Liver (tissue), 9 donors: Measurements from ENCODE around the gene BRD3OS. TPM values are rescaled to one million over a fixed set of nuclear protein-coding genes. Genes with fewer than 3 reads are reported as not detected.

Source experiments
- DNase-seq: peaks from one replicate; pipeline ENCODE4 v3.0.0-alpha.2; 2017; ENCODE audit warnings: low spot score
- H3K27ac ChIP-seq, 2 donors: one replicate each; pipeline ENCODE4 v1.7.0; 2013; ENCODE audit warnings: inconsistent platforms in 2 of 2, low read length in 2 of 2, control low read depth in 1 of 2, low read depth in 1 of 2, mild to moderate bottlenecking in 1 of 2
- H3K27me3 ChIP-seq, 4 donors: one replicate each; pipeline versions ENCODE4 v1.6.1 to v1.7.0; 2013; ENCODE audit warnings: low read length in 3 of 4, inconsistent platforms in 1 of 4, mild to moderate bottlenecking in 1 of 4, moderate library complexity in 1 of 4; ENCODE audit not compliant: control insufficient read depth in 4 of 4, insufficient read depth in 4 of 4
- H3K36me3 ChIP-seq, 4 donors: one replicate each; pipeline versions ENCODE4 v1.6.1 to v1.7.0; 2013; ENCODE audit warnings: low read length in 3 of 4, mild to moderate bottlenecking in 3 of 4, low read depth in 1 of 4, moderate library complexity in 1 of 4; ENCODE audit not compliant: control insufficient read depth in 4 of 4, insufficient read depth in 3 of 4
- H3K4me1 ChIP-seq, 4 donors: one replicate each; pipeline versions ENCODE4 v1.6.1 to v1.7.0; 2013; ENCODE audit warnings: low read length in 3 of 4, mild to moderate bottlenecking in 3 of 4, moderate library complexity in 1 of 4; ENCODE audit not compliant: control insufficient read depth in 4 of 4, insufficient read depth in 4 of 4
- H3K4me3 ChIP-seq, 3 donors: one replicate each; pipeline versions ENCODE4 v1.6.1 to v1.7.0; 2013; ENCODE audit warnings: low read length in 3 of 3, control low read depth in 1 of 3, low read depth in 1 of 3, mild to moderate bottlenecking in 1 of 3
- H3K9ac ChIP-seq, 2 donors: one replicate each; pipeline ENCODE4 v1.7.0; 2013; ENCODE audit warnings: low read length in 2 of 2, mild to moderate bottlenecking in 2 of 2, moderate library complexity in 2 of 2, control low read depth in 1 of 2, low read depth in 1 of 2
- H3K9me3 ChIP-seq, 4 donors: one replicate each; pipeline versions ENCODE4 v1.6.1 to v1.7.0; 2013; ENCODE audit warnings: low read length in 3 of 4; ENCODE audit not compliant: control insufficient read depth in 4 of 4
- ATF3 ChIP-seq: IDR thresholded peaks from 2 replicates; pipeline ENCODE4 v1.6.1; 2016; ENCODE audit warnings: antibody characterized with exemption
- CTCF ChIP-seq: fragments of 150-350 bp; IDR thresholded peaks from 2 replicates; pipeline ENCODE4 v1.5.1; 2017; ENCODE audit warnings: improper control_type of control experiment, low read depth, low read length; ENCODE audit not compliant: missing input control
- EGR1 ChIP-seq, 2 donors: IDR thresholded peaks; 2 replicates each; pipeline ENCODE4 v1.6.1; 2016 to 2018; ENCODE audit warnings: antibody characterized with exemption in 2 of 2, low read depth in 2 of 2
- FOXA1 ChIP-seq: IDR thresholded peaks from 2 replicates; pipeline ENCODE4 v1.6.1; 2016; ENCODE audit warnings: antibody characterized with exemption
- FOXA2 ChIP-seq: IDR thresholded peaks from 2 replicates; pipeline ENCODE4 v1.6.1; 2016; ENCODE audit warnings: antibody characterized with exemption
- GABPA ChIP-seq, 2 donors: IDR thresholded peaks in 1 of 2; conservative IDR thresholded peaks in 1 of 2; 2 replicates each; pipeline ENCODE4 v1.6.1; 2016; ENCODE audit warnings: antibody characterized with exemption in 2 of 2, mild to moderate bottlenecking in 1 of 2, moderate library complexity in 1 of 2
- HNF4A ChIP-seq, 2 donors: conservative IDR thresholded peaks; 2 replicates each; pipeline ENCODE4 v1.6.1; 2016; ENCODE audit warnings: antibody characterized with exemption in 2 of 2, mild to moderate bottlenecking in 2 of 2
- HNF4G ChIP-seq: IDR thresholded peaks from 2 replicates; pipeline ENCODE4 v1.6.1; 2016; ENCODE audit warnings: antibody characterized with exemption
- JUND ChIP-seq, 2 donors: IDR thresholded peaks; 2 replicates each; pipeline ENCODE4 v1.6.1; 2016; ENCODE audit warnings: antibody characterized with exemption in 2 of 2
- MAX ChIP-seq: IDR thresholded peaks from 2 replicates; pipeline ENCODE4 v1.6.1; 2016; ENCODE audit warnings: antibody characterized with exemption
- NR2F2 ChIP-seq: IDR thresholded peaks from 2 replicates; pipeline ENCODE4 v1.6.1; 2016; ENCODE audit warnings: antibody characterized with exemption
- RXRA ChIP-seq, 2 donors: IDR thresholded peaks; 2 replicates each; pipeline ENCODE4 v1.6.1; 2017 to 2018; ENCODE audit warnings: antibody characterized with exemption in 2 of 2, mild to moderate bottlenecking in 1 of 2
- SP1 ChIP-seq: IDR thresholded peaks from 2 replicates; pipeline ENCODE4 v1.6.1; 2018; ENCODE audit warnings: antibody characterized with exemption, mild to moderate bottlenecking
- TAF1 ChIP-seq: conservative IDR thresholded peaks from 2 replicates; pipeline ENCODE4 v1.6.1; 2016; ENCODE audit warnings: antibody characterized with exemption, mild to moderate bottlenecking
- YY1 ChIP-seq: IDR thresholded peaks from 2 replicates; pipeline ENCODE4 v1.6.1; 2016; ENCODE audit warnings: antibody characterized with exemption, mild to moderate bottlenecking
- ZBTB33 ChIP-seq: IDR thresholded peaks from 2 replicates; pipeline ENCODE4 v1.6.1; 2016; ENCODE audit warnings: antibody characterized with exemption
- WGBS: extraction: QIAGEN DNeasy Blood & Tissue Kit; methylation state at CpG from one replicate; pipeline ENCODE4 v1.1.7; 2013; 5-methylcytosine and 5-hydroxymethylcytosine counted together
- polyA plus RNA-seq, 2 donors: library from polyadenylated mRNA; stranded (reverse) in 1 of 2; unstranded in 1 of 2; fragments of 200-250 nt in 1 of 2; fragments of >200 nt in 1 of 2; fragmentation: Nextera tagmentation in 1 of 2; extraction: Ambion mirVana in 1 of 2; gene quantifications; one replicate each; pipeline versions ENCODE4 v1.2.1 to v1.2.3, GENCODE V29; 2013 to 2015
- total RNA-seq, 2 donors: library from RNA; depleted of rRNA; stranded (reverse); fragments of >200 nt; gene quantifications; one replicate each; pipeline ENCODE4 v1.2.3, GENCODE V29; 2014
- TF ChIP-seq, protein P1 (sequence below): IDR thresholded peaks from 2 replicates; pipeline ENCODE4 v1.6.1; 2016; ENCODE audit warnings: antibody characterized with exemption, mild to moderate bottlenecking
- donor health status: healthy.
- donor health status: healthy.
- donor health status: healthy.
- donor health status: healthy.
- donor health status: healthy.

Gene BRD3OS
- total and polyA plus RNA-seq, 4 donors: 2.1 to 5.1 (median 2.9) TPM

DNA sequence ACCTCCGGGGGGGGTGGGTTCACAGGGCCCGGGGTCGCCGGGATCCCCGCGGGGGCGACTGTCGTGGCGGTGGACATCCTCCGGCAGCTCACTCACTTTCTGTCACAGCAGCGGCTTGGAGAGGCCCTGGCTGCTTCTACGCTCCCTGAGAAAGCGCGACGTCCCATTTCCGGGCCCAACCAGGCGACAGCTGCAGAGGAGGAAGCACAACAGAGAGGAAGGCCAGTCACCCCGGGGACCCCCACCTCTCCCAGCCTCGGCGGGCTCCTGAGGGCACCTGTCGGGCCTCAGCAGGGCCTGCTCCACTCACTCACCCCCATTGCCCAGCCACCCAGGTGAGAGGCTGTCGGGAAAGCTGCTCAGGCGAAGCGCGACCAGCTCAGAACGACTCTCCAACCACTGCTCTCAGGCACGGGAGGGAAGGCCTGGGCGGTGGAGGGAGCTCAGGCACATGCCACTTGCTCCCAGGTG, 28.2 kb downstream of the BRD3OS start:
- H3K9ac ChIP-seq: no peak overlapping the region
- no peaks in the 10 kb centered on the region for H3K27me3 ChIP-seq
- peaks cover 28 to 80% (median 57%) of the 10 kb centered on the region in 4 donors for H3K4me1 ChIP-seq
- no peaks in the 10 kb centered on the region for H3K9me3 ChIP-seq
- TF ChIP-seq FOXA2 (no peak), JUND (IDR thresholded peaks at IDR 0.05) (no peak), ZBTB33 (no peak), EGR1 (IDR thresholded peaks at IDR 0.05; ENCODE audit: low read depth in 2 of 2) (no peak), GABPA (IDR thresholded peaks at IDR 0.05 in 1 of 2, conservative IDR thresholded peaks at IDR 0.05 in 1 of 2) (no peak), NR2F2 (no peak), SP1 (no peak), ATF3 (no peak), HNF4G (no peak), HNF4A (conservative IDR thresholded peaks at IDR 0.05) (no peak), TAF1 (no peak), YY1 (no peak), CTCF (no peak), MAX (no peak), RXRA (IDR thresholded peaks at IDR 0.05) (no peak), FOXA1 (no peak)
- TF ChIP-seq, protein P1, sequence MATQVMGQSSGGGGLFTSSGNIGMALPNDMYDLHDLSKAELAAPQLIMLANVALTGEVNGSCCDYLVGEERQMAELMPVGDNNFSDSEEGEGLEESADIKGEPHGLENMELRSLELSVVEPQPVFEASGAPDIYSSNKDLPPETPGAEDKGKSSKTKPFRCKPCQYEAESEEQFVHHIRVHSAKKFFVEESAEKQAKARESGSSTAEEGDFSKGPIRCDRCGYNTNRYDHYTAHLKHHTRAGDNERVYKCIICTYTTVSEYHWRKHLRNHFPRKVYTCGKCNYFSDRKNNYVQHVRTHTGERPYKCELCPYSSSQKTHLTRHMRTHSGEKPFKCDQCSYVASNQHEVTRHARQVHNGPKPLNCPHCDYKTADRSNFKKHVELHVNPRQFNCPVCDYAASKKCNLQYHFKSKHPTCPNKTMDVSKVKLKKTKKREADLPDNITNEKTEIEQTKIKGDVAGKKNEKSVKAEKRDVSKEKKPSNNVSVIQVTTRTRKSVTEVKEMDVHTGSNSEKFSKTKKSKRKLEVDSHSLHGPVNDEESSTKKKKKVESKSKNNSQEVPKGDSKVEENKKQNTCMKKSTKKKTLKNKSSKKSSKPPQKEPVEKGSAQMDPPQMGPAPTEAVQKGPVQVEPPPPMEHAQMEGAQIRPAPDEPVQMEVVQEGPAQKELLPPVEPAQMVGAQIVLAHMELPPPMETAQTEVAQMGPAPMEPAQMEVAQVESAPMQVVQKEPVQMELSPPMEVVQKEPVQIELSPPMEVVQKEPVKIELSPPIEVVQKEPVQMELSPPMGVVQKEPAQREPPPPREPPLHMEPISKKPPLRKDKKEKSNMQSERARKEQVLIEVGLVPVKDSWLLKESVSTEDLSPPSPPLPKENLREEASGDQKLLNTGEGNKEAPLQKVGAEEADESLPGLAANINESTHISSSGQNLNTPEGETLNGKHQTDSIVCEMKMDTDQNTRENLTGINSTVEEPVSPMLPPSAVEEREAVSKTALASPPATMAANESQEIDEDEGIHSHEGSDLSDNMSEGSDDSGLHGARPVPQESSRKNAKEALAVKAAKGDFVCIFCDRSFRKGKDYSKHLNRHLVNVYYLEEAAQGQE: no peak
- peaks cover 3 to 13% (median 7%) of the 10 kb centered on the region in 4 donors for H3K36me3 ChIP-seq
- no peak overlapping the region for H3K27ac ChIP-seq
- DNase-seq: no peak
- H3K4me3 ChIP-seq: no peak overlapping the region
- 92% methylated on average over 28 of the region's 28 CpGs for WGBS
